Measurements from ENCODE around the gene EHBP1.
A peak's percentile ranks its signal among the peaks of the same experiment; 100 is the strongest.

The EHBP1 gene

GRCh38 chr2:62844311-62845090 lies 139.0 kb downstream of the EHBP1 start:
- H3K4me1 Mint-ChIP-seq: no peaks in the 10 kb centered on the region
- no peak overlapping the region for H3K27ac Mint-ChIP-seq
- no peak overlapping the region for H3K4me3 Mint-ChIP-seq
- H3K27me3 Mint-ChIP-seq: no peaks in the 10 kb centered on the region
- H3K9me3 Mint-ChIP-seq: peaks cover 4 to 9% of the 10 kb centered on the region in 2 donors
- no peak for ATAC-seq
- DNase-seq: no peak

- ATAC-seq (no peak), DNase-seq (no peak)
- H3K9me3 Mint-ChIP-seq: peaks cover 4 to 9% of the 10 kb centered on the region in 2 donors
- no peak overlapping the region for H3K4me3 Mint-ChIP-seq
- no peak overlapping the region for H3K27ac Mint-ChIP-seq
- H3K4me1 Mint-ChIP-seq: no peaks in the 10 kb centered on the region
- no peaks in the 10 kb centered on the region for H3K27me3 Mint-ChIP-seq
Measured at GRCh38 chr2:62845256-62845655, 139.7 kb downstream of the EHBP1 start.

- no peak for DNase-seq
- Mint-ChIP-seq H3K4me3 (no peak overlapping the region), H3K27me3 (no peaks in the 10 kb centered on the region), H3K4me1 (no peaks in the 10 kb centered on the region), H3K9me3 (peaks cover 0 to 5% of the 10 kb centered on the region in 2 donors), H3K27ac (no peak overlapping the region)
- ATAC-seq: no peak
Measured at GRCh38 chr2:62852254-62852653, 146.7 kb downstream of the EHBP1 start.

GRCh38 chr2:62854600-62855514 lies 149.3 kb downstream of the EHBP1 start:
- Mint-ChIP-seq H3K27me3 (no peaks in the 10 kb centered on the region), H3K9me3 (peaks cover 0 to 5% of the 10 kb centered on the region in 2 donors), H3K27ac (no peak overlapping the region), H3K4me3 (no peak overlapping the region), H3K4me1 (no peaks in the 10 kb centered on the region)
- DNase-seq (no peak), ATAC-seq (no peak)

GRCh38 chr2:62856228-62857040 lies 150.9 kb downstream of the EHBP1 start:
- Mint-ChIP-seq H3K4me3 (no peak overlapping the region), H3K4me1 (no peaks in the 10 kb centered on the region), H3K27me3 (no peaks in the 10 kb centered on the region), H3K9me3 (peaks cover 0 to 5% of the 10 kb centered on the region in 2 donors), H3K27ac (no peak overlapping the region)
- DNase-seq (no peak), ATAC-seq (no peak)

DNA sequence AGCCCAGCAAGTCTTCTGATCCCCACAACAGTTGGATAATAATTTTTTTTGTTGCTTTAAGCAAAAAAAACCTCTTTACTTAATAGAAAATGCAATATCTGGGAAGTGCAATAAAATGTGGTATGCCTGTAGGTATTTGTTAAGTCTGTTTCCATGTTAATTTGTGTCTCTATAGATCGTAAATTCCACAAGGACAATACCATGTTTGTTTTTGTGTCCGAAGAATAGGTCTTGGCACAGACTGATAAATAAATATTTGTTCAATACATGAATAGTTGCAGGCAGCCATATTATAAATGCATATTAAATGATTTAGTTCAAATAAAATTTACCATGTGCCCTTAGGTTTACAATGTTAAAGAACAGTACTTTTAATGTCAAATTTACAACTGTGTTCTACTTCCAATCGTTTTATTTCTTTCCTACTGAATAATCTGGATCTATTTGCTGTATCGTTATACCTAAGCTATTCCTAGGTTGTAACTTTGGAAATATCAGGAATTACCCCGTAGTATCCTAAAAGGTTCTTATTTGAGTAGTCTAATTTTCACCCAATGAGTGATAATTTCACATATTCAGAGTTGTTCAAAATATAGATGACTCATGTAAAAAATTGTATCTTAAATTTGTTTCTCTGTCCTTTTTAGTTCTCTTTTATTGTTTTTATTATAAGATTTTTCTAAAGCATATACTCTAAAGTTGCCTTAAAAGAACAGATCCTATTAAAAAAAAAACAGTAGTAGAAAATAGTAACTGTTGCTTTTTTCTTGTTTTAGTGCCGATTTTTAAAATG lies 151.8 kb downstream of the EHBP1 start:
- DNase-seq: no peak
- Mint-ChIP-seq H3K27ac (no peak overlapping the region), H3K4me3 (no peak overlapping the region), H3K27me3 (no peaks in the 10 kb centered on the region), H3K9me3 (peaks cover 0 to 5% of the 10 kb centered on the region in 2 donors), H3K4me1 (no peaks in the 10 kb centered on the region)
- no peak for ATAC-seq

- no peaks in the 10 kb centered on the region for H3K27me3 Mint-ChIP-seq
- ATAC-seq (no peak), DNase-seq (no peak)
- no peaks in the 10 kb centered on the region for H3K4me1 Mint-ChIP-seq
- H3K9me3 Mint-ChIP-seq: peaks cover 0 to 3% of the 10 kb centered on the region in 2 donors
- H3K4me3 Mint-ChIP-seq: no peak overlapping the region
- no peak overlapping the region for H3K27ac Mint-ChIP-seq
Measured at GRCh38 chr2:62858231-62858832, 152.8 kb downstream of the EHBP1 start.

- Mint-ChIP-seq H3K27ac (no peak overlapping the region), H3K4me1 (no peaks in the 10 kb centered on the region), H3K4me3 (no peak overlapping the region), H3K9me3 (peaks cover 13 to 19% of the 10 kb centered on the region in 2 donors), H3K27me3 (no peaks in the 10 kb centered on the region)
- ATAC-seq (no peak), DNase-seq (no peak)
Measured at GRCh38 chr2:62868947-62869346, 163.4 kb downstream of the EHBP1 start.

DNA sequence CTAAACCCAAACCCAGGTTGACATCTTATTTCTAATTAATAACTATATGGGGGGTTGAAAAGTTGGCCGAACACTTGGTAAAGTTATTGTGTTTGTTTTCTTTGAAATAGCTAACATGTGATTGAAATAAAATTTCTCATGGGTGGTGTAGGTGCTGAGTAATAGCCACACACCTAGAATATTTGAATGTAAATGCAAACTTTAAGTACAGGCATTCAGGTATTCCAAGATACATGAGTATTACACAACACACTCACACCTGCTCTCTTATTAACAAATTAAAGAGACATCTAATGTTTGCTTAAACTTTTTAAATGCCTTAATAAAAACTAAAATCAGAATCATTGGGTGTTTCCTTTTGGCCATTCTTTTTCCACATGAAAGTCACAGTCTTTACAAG lies 165.5 kb downstream of the EHBP1 start:
- peaks cover 13 to 34% of the 10 kb centered on the region in 2 donors for H3K9me3 Mint-ChIP-seq
- ATAC-seq: no peak
- no peak for DNase-seq
- H3K27me3 Mint-ChIP-seq: no peaks in the 10 kb centered on the region
- no peak overlapping the region for H3K4me3 Mint-ChIP-seq
- H3K4me1 Mint-ChIP-seq: no peaks in the 10 kb centered on the region
- H3K27ac Mint-ChIP-seq: no peak overlapping the region

GRCh38 chr2:62871506-62871905 lies 166.0 kb downstream of the EHBP1 start:
- no peaks in the 10 kb centered on the region for H3K4me1 Mint-ChIP-seq
- ATAC-seq: no peak
- peaks cover 16 to 40% of the 10 kb centered on the region in 2 donors for H3K9me3 Mint-ChIP-seq
- H3K4me3 Mint-ChIP-seq: no peak overlapping the region
- H3K27me3 Mint-ChIP-seq: no peaks in the 10 kb centered on the region
- H3K27ac Mint-ChIP-seq: no peak overlapping the region
- no peak for DNase-seq

- DNase-seq: no peak
- Mint-ChIP-seq H3K4me1 (no peaks in the 10 kb centered on the region), H3K27me3 (no peaks in the 10 kb centered on the region), H3K4me3 (no peak overlapping the region), H3K9me3 (peaks cover 26 to 48% of the 10 kb centered on the region in 2 donors), H3K27ac (no peak overlapping the region)
- no peak for ATAC-seq
Measured at GRCh38 chr2:62873603-62874002, 168.1 kb downstream of the EHBP1 start.

- Mint-ChIP-seq H3K27ac (no peak overlapping the region), H3K9me3 (peaks cover 26 to 52% of the 10 kb centered on the region in 2 donors), H3K4me1 (no peaks in the 10 kb centered on the region), H3K4me3 (no peak overlapping the region), H3K27me3 (no peaks in the 10 kb centered on the region)
- DNase-seq (no peak), ATAC-seq (no peak)
Measured at GRCh38 chr2:62874881-62875383, 169.4 kb downstream of the EHBP1 start.

DNA sequence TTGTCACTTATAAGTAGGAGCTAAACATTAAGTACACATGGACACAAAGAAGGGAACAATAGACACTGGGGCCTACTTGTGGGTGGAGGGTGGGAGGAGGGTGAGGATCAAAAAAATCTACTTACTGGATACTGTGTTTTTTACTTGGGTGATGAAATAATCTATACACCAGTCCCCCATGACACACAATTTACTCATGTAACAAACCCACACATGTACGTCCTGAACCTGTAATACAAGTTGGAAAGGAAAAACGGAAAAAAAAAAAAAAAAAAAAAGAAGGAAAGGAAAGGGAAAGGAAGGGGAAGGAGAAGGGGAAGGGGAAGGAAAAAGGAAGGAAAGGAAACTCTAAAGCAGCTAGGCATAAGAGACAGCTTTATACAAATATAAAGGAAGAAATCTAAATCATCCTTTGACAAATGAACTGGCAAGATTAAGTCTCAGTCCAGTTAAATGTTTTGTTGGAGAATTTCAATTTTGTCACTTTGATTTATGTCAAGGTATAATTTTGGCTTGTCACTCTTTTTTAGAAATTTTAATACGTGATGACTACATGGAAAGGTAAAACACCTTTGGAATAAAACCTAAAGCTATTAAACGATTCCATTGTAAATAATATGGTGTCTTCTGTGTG lies 175.8 kb downstream of the EHBP1 start:
- H3K27me3 Mint-ChIP-seq: no peaks in the 10 kb centered on the region
- peak overlapping the region in 1 of 2 donors; percentile 8 for H3K27ac Mint-ChIP-seq
- no peak overlapping the region for H3K4me3 Mint-ChIP-seq
- H3K9me3 Mint-ChIP-seq: peaks cover 13 to 28% of the 10 kb centered on the region in 2 donors
- no peak for DNase-seq
- no peak for ATAC-seq
- no peaks in the 10 kb centered on the region for H3K4me1 Mint-ChIP-seq

DNA sequence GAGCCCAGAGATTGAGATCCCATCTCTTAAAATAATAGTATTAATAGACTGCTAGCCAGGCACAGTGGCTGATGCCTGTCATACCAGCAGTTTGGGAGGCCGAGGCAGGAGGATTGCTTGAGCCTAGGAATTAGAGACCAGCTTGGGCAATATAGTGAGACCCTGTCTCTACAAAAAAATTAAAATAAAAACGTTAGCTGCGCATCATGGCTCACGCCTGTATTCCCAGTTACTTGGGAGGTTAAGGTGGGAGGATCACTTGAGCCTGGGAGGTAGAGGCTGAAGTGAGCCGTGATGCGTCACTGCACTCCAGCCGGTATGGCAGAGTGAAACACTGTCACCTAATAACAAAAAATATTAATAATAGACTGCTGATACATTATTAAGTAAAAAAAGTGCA lies 178.1 kb downstream of the EHBP1 start:
- H3K27ac Mint-ChIP-seq: no peak overlapping the region
- no peaks in the 10 kb centered on the region for H3K4me1 Mint-ChIP-seq
- DNase-seq: no peak
- H3K4me3 Mint-ChIP-seq: no peak overlapping the region
- ATAC-seq: no peak
- no peaks in the 10 kb centered on the region for H3K27me3 Mint-ChIP-seq
- H3K9me3 Mint-ChIP-seq: peaks cover 0 to 17% of the 10 kb centered on the region in 2 donors

All from stimulated activated naive CD8-positive, alpha-beta T cell treated with anti-CD3 and anti-CD28 coated beads, Interleukin-15, amount 100 ng/mL, for 72 hours (primary cell).